ENCODE measurements around the gene GABRB3.

The GABRB3 gene

DNA sequence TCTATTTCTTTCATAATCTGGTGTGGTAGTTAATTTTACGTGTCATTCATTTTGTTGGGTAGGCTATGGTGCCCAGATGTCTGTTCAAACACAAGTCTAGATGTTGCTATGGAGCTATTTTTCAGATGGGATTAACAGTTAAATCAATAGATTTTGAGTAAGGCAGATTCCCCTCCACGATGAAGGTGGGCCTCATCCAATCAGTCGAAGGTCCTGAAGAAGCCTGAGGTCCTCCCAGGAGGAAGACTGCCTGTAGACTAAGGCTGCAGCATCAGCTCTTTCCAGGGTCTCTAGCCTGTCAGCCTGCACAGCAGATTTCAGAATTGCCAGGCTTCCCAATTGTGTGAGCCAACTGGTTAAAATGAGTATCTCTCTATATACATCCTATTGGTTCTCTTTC, 92.9 kb downstream of the GABRB3 start:
- DNase-seq (ENCODE audit: extremely low read depth in 1 of 2, low read depth in 1 of 2): no peak

DNA sequence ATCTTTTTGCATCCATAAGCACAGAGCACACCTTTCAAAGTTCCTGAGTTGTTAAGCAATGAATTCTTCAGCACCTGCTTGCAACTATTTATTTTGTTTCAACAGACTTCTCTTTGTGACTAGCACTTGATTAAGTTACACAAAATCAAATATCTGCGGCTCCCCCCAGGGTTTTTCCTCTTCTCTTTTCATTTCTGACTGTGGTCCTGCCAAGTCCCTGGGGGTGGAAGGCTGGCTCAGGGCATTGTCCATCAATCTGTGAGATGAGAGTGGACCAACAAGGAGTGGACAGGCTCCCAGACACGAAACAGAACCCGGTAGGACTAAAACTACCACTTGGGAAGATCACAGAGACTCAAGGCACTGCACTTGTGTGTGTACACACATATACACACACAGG, 96.8 kb downstream of the GABRB3 start:
- no peak for DNase-seq (ENCODE audit: extremely low read depth in 1 of 2, low read depth in 1 of 2)

DNA sequence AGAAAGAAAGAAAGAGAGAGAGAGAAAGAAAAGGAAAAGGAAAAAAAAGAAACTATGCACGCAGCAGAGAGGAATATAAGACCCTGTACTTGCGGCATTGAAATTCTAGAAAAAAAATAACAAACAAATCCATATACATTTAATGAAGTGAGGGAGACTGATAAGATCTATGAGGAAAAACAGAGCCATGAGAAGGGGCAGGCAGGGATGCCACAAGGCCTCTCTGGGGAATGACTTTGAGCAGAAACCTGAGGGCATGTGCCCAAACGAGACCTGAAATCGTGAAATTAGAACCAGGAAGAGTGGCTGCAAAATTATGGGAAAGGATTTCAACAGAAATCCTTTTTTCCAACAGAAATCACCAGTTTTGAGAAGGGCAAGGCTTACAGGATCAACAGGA, 98.4 kb downstream of the GABRB3 start:
- DNase-seq (ENCODE audit: extremely low read depth in 1 of 2, low read depth in 1 of 2): no peak

DNA sequence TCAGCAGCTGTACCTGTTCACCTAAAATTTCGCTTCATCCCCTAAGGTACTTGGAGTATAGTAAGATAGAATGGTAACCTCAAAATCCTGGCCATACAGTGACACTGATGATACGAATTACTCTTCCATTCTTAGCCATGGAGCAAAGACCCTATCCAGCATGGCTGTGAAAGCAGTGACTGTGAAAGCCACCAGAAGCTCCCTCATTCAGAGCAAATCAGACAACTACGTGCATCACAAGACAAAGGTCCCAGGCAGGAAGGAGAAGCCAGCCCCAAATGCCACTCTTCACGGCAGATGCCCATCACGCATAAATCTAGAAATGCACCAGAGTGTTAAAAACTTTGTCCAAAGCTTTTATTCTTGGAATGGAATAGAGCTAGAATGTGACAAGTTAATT, 99.4 kb downstream of the GABRB3 start:
- DNase-seq (ENCODE audit: extremely low read depth in 1 of 2, low read depth in 1 of 2): no peak

DNA sequence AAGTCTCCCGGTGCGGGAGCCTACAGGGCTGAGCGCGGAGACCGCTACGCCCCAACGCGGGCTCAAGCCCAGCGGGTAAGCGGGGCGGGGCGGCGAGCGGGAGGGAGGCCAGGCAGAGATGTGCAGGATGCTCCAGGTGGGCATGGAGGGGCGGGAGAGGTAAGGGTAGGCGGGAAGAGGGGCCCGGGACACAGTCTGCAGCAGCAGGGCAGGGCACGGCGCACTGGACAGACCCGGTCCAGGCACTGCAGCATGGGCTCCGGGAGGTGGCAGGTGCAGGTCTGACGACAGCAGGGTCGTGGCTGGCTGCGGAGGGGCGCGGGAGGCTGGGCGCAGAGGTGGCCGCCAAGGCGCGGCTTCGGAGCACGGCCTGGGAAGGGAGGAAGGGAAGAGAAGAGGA, 102.8 kb downstream of the GABRB3 start:
- no peak for DNase-seq (ENCODE audit: extremely low read depth in 1 of 2, low read depth in 1 of 2)

DNA sequence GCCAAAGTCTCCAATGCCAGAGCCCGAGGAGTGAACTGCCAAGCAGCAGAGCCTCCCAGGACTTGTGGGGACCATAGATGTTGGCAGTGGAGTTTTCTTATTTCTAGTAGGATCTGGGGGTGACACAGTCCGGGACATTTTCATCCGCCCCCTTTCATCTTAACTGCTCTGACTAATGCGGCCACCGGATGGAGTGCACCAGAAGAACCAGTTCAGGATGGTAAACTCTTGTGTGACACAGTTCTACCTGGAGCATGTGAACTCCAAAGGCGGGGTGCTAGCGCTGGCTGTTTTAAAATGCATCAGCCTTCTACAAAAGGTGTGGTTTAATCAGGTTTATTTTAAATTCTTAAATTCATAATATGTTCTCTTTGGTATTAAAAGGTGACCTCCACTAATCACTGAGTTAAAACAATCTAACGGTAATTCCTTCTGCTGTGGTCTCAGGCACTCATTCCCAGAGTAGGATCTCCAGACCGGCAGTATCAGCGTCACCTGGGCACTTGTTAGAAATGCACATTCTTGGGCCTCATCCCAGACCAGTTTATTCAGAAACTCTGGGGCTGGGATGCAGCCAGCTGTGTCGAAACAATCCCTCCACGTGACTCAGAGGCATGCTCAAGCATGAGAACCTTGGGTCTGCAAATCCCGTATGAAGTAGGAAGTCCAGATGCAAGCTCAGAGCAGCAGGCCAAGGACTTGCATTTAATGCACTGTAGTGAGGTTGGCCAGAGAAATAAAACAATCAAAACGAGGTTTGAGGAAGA, 105.5 kb downstream of the GABRB3 start:
- no peak for DNase-seq (ENCODE audit: extremely low read depth in 1 of 2, low read depth in 1 of 2)

DNA sequence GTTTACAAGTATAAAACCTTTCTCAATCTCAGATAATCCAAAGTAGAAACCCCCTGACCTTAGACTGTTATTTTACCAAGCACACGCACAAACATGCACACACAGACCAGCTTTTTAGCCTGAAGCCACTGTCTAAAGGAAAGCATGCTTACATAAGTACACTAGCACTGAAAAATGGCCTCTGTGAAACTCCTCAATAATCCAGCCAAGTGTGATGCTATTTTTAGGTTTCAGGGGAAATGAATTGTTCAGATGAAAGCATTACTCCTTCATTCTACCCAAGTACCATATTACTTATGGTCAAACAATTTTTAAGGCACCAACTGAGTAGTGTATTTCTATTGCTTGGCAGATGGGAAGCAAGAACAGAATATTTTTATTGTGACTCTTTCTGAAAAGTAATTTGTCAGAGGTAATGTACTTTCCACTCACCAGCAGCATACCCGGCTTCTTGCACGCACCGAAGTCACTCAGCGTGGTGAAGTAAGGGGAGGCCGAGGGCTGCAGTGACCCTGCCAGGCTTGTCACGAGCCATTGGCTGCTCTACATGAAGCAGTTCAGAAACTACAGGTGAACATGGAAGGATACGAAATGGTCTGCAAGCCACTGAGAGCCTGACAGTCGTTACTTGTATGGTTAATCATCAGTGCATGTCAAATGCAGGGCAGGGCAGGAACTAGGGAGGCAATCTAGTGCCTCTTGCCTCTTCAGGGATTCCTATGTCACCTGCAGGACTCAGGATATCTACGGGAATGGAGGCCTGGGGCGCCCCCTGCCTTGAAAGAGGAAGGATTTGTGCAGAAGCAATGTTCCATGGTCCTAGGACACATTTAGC, 106.7 kb downstream of the GABRB3 start:
- no peak for DNase-seq (ENCODE audit: extremely low read depth in 1 of 2, low read depth in 1 of 2)

DNA sequence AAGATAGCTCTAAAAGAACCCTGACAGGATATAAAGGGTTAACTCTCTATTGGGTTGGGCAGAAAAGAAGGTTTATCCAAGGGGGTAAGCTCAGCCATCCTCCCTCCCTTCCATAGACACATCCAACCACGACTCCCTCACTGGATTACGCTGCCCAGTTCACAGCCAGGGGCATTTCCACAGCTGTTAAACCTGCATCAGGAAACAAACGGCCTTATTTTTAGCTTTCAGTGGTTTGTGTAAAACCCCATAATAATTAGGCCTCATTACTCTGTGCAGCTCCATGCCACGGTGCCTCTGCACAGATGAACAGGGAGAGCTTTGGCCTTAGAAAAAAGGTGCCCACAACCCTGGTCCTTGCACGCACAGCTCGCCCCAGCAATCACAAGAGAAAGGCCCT, 110.6 kb downstream of the GABRB3 start:
- no peak for DNase-seq (ENCODE audit: extremely low read depth in 1 of 2, low read depth in 1 of 2)

DNA sequence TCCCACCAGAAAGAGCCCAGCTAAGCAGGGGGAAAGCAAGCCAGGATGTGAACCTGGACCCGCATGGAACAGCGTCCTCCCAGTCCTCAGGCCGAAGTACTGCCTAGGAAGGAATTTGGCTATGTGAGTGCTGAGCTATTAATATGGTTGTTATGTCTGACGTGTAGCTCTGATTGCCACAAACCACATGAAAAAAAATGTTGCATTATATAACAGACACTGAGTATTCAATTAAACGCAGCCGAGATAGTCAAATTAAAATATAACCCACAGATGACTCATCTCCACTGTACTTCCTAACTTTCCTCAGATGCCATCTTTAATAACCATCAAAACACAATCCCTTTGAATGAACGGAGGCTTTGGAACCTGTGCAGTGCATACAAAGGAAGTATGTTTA, 111.1 kb downstream of the GABRB3 start:
- DNase-seq (ENCODE audit: extremely low read depth in 1 of 2, low read depth in 1 of 2): no peak

DNA sequence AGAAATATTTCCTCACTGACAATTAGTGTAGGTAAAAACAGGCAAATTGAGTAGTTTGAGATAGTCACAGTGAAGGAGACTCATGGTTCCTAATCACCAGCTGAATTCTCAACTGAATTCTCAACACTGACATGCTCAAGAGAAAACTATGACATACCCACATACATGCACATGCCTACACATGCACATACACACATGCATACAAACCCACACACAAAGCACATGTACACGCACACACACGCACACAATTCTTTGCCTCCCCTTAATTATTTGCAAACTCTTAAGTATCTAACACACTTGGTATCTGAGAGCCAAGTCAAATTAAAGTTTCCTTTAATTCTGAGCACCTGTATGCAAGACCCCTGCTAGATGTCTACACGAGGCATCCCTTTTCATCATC, 111.8 kb downstream of the GABRB3 start:
- DNase-seq (ENCODE audit: extremely low read depth in 1 of 2, low read depth in 1 of 2): no peak

DNA sequence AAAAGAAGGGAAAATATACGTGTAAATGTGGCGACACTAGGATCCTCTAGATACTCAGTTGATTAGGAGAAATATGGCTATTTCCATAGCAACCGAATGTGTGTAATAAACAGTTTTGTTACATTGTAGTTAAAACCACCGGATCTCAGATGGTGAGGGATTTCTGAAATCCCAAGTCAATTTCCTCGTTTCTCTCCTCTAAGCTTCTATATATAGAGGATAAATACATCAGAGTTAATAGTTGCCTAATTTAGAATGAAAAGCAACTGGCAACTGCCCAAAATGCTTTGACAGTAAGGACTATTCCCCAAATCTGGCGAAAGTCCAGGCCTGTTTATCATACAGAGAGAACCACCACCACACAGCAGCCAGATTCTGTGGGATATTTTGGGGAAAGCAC, 112.6 kb downstream of the GABRB3 start:
- no peak for DNase-seq (ENCODE audit: extremely low read depth in 1 of 2, low read depth in 1 of 2)

DNA sequence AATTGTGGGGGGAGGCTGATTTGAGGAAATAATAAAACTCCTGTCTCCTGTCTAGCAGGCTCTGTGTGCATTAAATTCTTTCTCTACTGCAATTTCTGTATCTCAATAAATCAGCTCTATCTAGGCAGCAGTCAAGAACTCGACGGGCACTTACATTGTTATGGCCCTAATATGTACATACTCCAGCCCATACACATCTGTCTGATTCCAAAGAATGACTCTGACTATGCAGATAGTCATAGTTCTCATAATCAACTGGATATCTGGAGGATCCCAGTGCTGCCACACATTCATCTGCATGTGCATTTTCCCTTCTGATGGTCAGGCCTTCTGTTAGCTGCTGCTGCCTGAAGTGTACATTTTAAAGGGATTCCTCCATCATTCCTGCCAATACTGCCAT, 114.6 kb downstream of the GABRB3 start:
- DNase-seq (ENCODE audit: extremely low read depth in 1 of 2, low read depth in 1 of 2): no peak

DNA sequence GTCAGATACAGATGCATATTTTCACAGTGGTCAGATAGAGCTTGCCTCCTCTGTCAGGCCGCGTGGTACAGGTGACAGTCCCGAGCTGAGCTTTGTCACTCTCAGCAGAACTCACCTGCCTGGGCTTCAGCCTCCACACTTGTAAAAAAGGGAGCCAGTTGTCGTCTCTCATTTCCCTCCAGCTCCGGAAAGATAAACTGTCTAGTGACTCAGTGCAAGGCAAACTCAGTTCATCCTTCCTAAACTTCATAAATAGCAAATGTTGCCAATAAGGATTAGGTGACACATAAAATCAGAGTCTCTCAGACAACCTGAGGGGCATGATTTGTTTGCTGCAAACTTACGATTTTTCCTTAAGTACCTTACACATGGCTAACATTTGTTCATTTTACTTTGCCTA, 116.8 kb downstream of the GABRB3 start:
- DNase-seq (ENCODE audit: extremely low read depth in 1 of 2, low read depth in 1 of 2): no peak

DNA sequence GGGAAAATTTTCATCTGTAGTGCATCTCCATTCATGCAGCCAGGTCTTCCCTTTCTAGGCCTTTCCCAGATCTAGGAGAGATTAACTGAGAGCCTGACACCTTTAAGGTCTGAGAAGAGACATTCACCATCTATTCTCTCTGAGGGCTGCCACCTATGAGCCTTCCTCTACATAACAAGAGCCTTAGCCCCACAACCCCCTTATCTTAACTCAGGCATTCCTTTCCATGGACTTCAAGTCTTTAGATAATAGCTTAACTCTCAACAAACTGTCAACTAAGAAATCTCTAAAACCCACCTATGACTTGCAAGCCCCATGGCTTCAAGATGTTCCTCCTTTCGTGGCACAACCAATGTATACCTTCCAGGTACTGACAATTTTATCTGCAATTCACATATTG, 121.0 kb downstream of the GABRB3 start:
- DNase-seq (ENCODE audit: extremely low read depth in 1 of 2, low read depth in 1 of 2): no peak

DNA sequence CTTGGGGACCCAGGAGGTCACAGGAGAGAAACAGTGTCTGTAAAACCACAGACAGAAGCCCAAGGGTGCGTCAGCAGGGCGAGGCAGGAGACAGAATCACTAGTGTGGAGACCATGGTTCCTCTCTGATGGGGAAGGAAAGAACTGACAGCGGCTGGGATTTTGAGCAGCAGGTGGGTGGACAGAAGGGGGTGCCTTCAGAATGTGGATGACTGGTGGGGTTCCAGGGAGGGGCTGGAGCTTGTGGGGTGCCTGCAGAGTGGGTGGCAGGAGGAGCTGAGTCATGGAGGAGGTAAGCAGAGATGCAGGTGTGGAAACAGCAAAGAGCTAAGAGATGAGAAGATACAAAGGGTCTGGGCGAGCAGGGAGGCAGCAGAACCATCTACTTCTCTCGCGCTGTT, 124.2 kb downstream of the GABRB3 start:
- no peak for DNase-seq (ENCODE audit: extremely low read depth in 1 of 2, low read depth in 1 of 2)

DNA sequence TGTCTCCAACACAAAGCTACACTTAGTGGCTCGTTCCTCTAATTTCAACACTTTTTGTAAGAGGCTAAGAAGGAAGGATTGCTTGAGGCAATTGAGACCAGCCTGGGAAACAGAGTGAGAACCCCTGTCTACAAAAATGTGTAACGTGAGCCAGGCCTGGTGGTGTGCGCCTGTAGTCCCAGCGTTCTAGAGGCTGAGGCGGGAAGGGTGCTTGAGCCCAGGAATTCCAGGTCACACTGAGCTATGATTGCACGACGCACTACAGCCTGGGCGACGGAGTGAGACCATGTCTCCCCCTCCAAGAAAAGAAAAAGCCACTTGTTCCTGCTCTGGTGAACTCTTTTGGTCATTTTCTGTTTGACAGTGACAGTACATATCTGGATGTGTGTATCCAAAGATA, 127.9 kb downstream of the GABRB3 start:
- DNase-seq (ENCODE audit: extremely low read depth in 1 of 2, low read depth in 1 of 2): no peak

DNA sequence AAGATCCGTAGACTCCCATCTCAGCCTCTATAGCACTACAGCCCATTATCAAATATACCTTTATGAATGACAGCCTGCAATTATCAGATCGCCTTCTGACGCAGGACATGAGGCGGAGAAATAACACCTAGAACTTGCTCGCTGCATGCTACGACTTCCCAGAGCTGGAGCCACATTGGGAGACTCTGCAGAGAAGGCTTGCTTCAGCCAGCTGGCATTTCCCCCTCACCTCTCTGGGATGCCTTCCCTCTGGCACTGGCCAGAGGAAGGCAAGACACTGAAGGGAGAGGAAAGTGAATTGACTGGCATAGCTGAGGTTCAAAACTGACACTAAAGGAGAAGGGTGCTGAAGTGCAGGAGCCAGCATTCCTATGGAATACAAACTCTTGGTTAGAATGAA, 131.7 kb downstream of the GABRB3 start:
- DNase-seq (ENCODE audit: extremely low read depth in 1 of 2, low read depth in 1 of 2): no peak

DNA sequence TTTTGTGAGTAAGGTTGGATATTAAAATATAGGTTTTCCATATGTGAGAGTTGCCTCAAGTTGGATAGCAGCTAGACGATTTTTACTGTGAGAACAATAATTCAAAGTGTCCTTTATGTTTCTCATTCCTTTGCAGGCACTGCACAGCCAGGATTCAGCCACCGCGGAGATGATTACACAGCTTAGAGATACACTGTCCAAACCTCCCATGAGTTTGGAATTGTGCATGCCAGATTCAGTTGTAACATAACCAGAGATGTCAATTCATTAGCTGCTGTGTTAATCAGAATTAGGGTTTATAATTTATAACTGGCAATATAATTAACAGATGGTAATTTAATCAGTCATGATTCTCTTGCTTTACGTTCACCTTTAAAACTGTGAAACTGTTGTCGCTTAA, 132.3 kb downstream of the GABRB3 start:
- no peak for DNase-seq (ENCODE audit: extremely low read depth in 1 of 2, low read depth in 1 of 2)

DNA sequence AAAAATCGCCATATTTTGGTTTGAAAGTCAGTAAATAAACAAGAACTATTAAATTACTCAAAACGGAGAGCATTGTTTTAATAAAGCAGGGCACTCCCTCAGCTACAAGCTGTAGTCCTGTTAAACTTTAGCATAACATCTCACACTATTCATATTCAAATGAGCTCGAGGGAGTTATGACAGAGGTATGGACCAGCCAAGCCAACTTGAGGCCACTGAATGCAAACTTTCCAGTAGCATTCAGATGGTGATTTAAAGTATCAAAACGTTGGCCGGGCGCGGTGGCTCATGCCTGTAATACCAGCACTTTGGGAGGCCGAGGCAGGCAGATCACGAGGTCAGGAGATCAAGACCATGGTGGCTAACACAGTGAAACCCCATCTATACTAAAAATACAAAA, 132.9 kb downstream of the GABRB3 start:
- DNase-seq (ENCODE audit: extremely low read depth in 1 of 2, low read depth in 1 of 2): no peak

DNA sequence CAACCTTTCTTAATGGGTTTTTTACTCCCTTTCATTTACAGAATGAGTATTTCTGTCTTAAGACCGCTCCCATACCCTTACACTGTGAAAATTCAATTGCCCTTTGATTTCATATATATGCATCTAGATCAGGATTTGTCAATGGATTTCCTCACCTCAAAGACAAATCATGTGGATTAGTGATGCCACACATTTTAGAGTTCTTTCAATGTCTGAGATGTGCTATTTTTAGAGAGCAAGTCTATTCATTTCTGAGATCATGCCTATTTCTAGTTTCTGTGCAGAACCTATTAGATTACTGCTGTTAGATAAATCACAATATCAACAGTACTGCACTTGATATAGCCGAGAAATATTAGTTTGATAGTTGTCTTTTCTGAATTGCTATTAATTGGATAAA, 137.3 kb downstream of the GABRB3 start:
- DNase-seq (ENCODE audit: extremely low read depth in 1 of 2, low read depth in 1 of 2): no peak

DNA sequence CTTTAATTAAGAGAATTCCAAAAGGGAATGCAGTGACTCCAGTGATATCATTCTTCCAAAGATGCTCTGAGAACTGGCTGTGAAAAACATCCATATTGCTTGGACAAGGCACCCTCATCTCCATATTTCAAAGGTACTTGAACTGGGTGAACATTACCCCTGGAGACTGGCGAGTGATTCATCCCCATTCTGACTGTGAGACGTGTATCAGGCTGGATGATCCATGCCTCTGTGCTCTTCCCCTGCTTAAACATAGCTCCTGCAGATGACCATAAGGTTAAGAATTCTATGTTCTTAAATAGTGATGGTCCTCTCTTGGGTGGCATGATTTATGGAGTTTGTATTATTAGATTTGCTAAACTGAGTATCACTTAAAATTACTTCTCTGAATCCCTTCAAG, 137.8 kb downstream of the GABRB3 start:
- DNase-seq (ENCODE audit: extremely low read depth in 1 of 2, low read depth in 1 of 2): no peak

DNA sequence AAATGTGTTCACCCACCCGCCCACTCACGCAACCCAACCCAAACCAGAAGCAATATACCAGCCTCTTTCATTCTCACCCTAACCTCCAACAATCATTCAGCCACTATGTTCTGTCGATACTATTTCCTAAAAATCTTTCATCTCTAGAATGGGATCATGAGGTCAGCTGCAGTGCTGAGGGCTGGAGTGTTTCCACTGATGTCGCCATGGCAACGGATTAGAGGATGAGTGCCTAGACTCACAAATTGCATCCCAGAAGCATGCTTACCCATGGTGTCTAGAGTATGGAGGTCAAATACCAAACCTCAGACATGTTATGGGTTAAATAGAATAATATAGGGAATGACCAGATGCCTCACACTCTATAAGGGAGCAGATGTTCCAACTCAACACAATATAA, 138.5 kb downstream of the GABRB3 start:
- no peak for DNase-seq (ENCODE audit: extremely low read depth in 1 of 2, low read depth in 1 of 2)
